HepG2 (cell line): ENCODE data around the gene SPACA6. TPM values are rescaled to one million over a fixed set of nuclear protein-coding genes. Genes with fewer than 3 reads are reported as not detected.

Source experiments
- ARNT ChIP-seq: fragments of 450-650 bp; IDR thresholded peaks from 2 replicates; pipeline ENCODE4 v1.6.1; 2017
- ISL2 ChIP-seq: sonication (generic); formaldehyde crosslinking; IDR thresholded peaks from 2 replicates; pipeline ENCODE4 v1.5.0; 2020; ENCODE audit warnings: missing genetic modification reagents
- JUNB ChIP-seq: sonication (generic); formaldehyde crosslinking; IDR thresholded peaks from 2 replicates; pipeline ENCODE4 v1.8.0; 2022; ENCODE audit warnings: missing genetic modification reagents, mild to moderate bottlenecking, borderline replicate concordance
- NCOA1 ChIP-seq: sonication (generic); formaldehyde crosslinking; IDR thresholded peaks from 2 replicates; pipeline ENCODE4 v1.9.0; 2021; ENCODE audit warnings: missing genetic modification reagents
- NR2F2 ChIP-seq: IDR thresholded peaks from 2 replicates; pipeline ENCODE4 v1.6.1; 2012; ENCODE audit warnings: low read depth, inconsistent platforms, borderline replicate concordance
- NR2F6 ChIP-seq, 2 experiments: IDR thresholded peaks; 2 replicates each; pipeline ENCODE4 v1.6.1; 2016; ENCODE audit warnings: antibody characterized with exemption in 1 of 2, mild to moderate bottlenecking in 1 of 2
- SOX6 ChIP-seq, 2 experiments: fragments of 450-650 bp in 1 of 2; sonication (generic) in 1 of 2; formaldehyde crosslinking in 1 of 2; IDR thresholded peaks; 2 replicates each; pipeline versions ENCODE4 v1.4.0 to v1.6.1; 2017 to 2020; ENCODE audit warnings: antibody characterized with exemption in 1 of 2, mild to moderate bottlenecking in 1 of 2, missing genetic modification reagents in 1 of 2
- ZNF260 ChIP-seq: sonication (generic); formaldehyde crosslinking; IDR thresholded peaks from 2 replicates; pipeline ENCODE4 v1.4.0; 2020; ENCODE audit warnings: missing genetic modification reagents, low read depth, mild to moderate bottlenecking, borderline replicate concordance
- ZNF292 ChIP-seq: sonication (generic); formaldehyde crosslinking; IDR thresholded peaks from 2 replicates; pipeline ENCODE4 v1.8.1; 2022; ENCODE audit warnings: mild to moderate bottlenecking, low read depth, missing genetic modification reagents, borderline replicate concordance
- ZNF570 ChIP-seq: sonication (generic); formaldehyde crosslinking; IDR thresholded peaks from 2 replicates; pipeline ENCODE4 v1.4.0; 2020; ENCODE audit warnings: mild to moderate bottlenecking, missing genetic modification reagents, borderline replicate concordance
- ZNF839 ChIP-seq: sonication (generic); formaldehyde crosslinking; IDR thresholded peaks from 2 replicates; pipeline ENCODE4 v1.4.0; 2020; ENCODE audit warnings: missing genetic modification reagents, mild to moderate bottlenecking, borderline replicate concordance
- polyA plus RNA-seq, 8 experiments: library from polyadenylated mRNA; depleted of rRNA in 3 of 8; stranded (reverse) in 7 of 8; unstranded in 1 of 8; fragments of >200 nt; fragmentation: Illumina TruSeq in 4 of 8; extraction: Trizol in 4 of 8; gene quantifications; 2 replicates each; pipeline versions ENCODE4 v1.2.1 to v1.2.3, GENCODE V29; 2011 to 2016; ENCODE audit warnings: low read depth in 4 of 8, missing spikeins in 1 of 8, mixed read lengths in 1 of 8; ENCODE audit not compliant: insufficient read depth in 1 of 8
- total RNA-seq, 5 experiments: library from RNA; depleted of rRNA; stranded (reverse); fragments of >200 nt; fragmentation: Illumina TruSeq; extraction: Trizol; gene quantifications; 2 replicates each; pipeline ENCODE4 v1.2.3, GENCODE V29; 2016; ENCODE audit warnings: low read depth in 1 of 5
- TF ChIP-seq, protein P1 (sequence below): sonication (generic); formaldehyde crosslinking; IDR thresholded peaks from 2 replicates; pipeline ENCODE4 v1.4.0; 2020; ENCODE audit warnings: missing genetic modification reagents
- TF ChIP-seq, protein P2 (sequence below): sonication (generic); formaldehyde crosslinking; IDR thresholded peaks from 2 replicates; pipeline ENCODE4 v1.8.0; 2022; ENCODE audit warnings: missing genetic modification reagents, mild to moderate bottlenecking, moderate library complexity, borderline replicate concordance
- TF ChIP-seq, protein P3 (sequence below): sonication (generic); formaldehyde crosslinking; conservative IDR thresholded peaks from 2 replicates; pipeline ENCODE4 v1.4.0; 2020; ENCODE audit warnings: mild to moderate bottlenecking, missing genetic modification reagents, moderate library complexity
- TF ChIP-seq, protein P4 (sequence below): sonication (generic); formaldehyde crosslinking; conservative IDR thresholded peaks from 2 replicates; pipeline ENCODE4 v1.8.0; 2022; ENCODE audit warnings: missing genetic modification reagents
- TF ChIP-seq, protein P5 (sequence below): sonication (generic); formaldehyde crosslinking; IDR thresholded peaks from 2 replicates; pipeline ENCODE4 v1.4.0; 2020; ENCODE audit warnings: missing genetic modification reagents

Gene SPACA6
- total and polyA plus RNA-seq, 2 of the 13 experiments (the other 11 are each of a cell fraction or from before 2014, with no cell fraction given): 1.4 to 2.2 TPM

DNA sequence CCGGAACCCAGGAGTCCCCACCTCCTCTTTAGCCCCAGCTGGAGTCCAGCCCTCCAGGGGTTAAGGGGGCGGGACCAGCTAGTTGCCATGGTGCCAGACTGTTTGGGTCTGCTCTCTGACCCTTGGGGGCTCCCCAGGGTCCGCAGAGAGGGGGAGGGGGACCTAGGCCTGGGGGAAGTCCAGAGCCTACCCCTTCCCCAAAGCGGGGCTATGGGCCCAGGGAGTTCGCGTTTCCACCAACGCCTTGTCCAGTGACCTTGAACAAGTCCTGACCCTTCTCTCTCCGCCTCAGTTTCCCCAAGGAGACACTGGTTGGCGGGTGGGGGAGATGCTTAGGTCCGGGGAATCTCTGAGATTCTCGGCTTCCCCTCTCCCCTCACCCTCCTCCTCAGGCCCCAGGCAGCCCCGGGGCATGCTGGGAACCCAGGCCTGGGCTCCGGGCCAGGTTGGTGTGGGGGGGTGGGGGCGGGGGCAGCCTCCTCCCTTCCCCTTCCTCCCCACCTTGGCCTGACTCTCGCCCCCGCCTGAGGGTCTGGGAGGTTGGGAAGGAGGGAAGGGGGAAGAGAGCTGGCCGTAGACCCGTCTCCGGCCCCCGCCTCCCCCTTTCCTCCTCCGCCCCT, 2.6 kb upstream of the SPACA6 start (continued):
- TF ChIP-seq, protein P1, sequence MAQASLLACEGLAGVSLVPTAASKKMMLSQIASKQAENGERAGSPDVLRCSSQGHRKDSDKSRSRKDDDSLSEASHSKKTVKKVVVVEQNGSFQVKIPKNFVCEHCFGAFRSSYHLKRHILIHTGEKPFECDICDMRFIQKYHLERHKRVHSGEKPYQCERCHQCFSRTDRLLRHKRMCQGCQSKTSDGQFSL (CRISPR knock-in tag): peak; percentile 32; the same call in 1 of the 2 replicates
- TF ChIP-seq, protein P2, sequence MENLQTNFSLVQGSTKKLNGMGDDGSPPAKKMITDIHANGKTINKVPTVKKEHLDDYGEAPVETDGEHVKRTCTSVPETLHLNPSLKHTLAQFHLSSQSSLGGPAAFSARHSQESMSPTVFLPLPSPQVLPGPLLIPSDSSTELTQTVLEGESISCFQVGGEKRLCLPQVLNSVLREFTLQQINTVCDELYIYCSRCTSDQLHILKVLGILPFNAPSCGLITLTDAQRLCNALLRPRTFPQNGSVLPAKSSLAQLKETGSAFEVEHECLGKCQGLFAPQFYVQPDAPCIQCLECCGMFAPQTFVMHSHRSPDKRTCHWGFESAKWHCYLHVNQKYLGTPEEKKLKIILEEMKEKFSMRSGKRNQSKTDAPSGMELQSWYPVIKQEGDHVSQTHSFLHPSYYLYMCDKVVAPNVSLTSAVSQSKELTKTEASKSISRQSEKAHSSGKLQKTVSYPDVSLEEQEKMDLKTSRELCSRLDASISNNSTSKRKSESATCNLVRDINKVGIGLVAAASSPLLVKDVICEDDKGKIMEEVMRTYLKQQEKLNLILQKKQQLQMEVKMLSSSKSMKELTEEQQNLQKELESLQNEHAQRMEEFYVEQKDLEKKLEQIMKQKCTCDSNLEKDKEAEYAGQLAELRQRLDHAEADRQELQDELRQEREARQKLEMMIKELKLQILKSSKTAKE (CRISPR knock-in tag): peak; percentile 67; the same call in 1 of the 2 replicates
- TF ChIP-seq NCOA1 (CRISPR knock-in tag) (no peak), ARNT (no peak), SOX6 (IDR thresholded peaks at IDR 0.05) (no peak), SOX6 (CRISPR knock-in tag; IDR thresholded peaks at IDR 0.05) (peak; percentile 29; the same call in 1 of the 2 replicates), ZNF839 (CRISPR knock-in tag) (no peak), ZNF570 (CRISPR knock-in tag) (no peak), ZNF260 (no peak), NR2F2 (0 out of 2 replicates have a peak, but pooled peaks have one; percentile 52), ZNF292 (CRISPR knock-in tag) (no peak), NR2F6 (IDR thresholded peaks at IDR 0.05) (peak; percentile 75), NR2F6 (CRISPR knock-in tag; IDR thresholded peaks at IDR 0.05) (0 out of 2 replicates have a peak, but pooled peaks have one; percentile 15), JUNB (no peak), ISL2 (CRISPR knock-in tag) (no peak)
- TF ChIP-seq, protein P3, sequence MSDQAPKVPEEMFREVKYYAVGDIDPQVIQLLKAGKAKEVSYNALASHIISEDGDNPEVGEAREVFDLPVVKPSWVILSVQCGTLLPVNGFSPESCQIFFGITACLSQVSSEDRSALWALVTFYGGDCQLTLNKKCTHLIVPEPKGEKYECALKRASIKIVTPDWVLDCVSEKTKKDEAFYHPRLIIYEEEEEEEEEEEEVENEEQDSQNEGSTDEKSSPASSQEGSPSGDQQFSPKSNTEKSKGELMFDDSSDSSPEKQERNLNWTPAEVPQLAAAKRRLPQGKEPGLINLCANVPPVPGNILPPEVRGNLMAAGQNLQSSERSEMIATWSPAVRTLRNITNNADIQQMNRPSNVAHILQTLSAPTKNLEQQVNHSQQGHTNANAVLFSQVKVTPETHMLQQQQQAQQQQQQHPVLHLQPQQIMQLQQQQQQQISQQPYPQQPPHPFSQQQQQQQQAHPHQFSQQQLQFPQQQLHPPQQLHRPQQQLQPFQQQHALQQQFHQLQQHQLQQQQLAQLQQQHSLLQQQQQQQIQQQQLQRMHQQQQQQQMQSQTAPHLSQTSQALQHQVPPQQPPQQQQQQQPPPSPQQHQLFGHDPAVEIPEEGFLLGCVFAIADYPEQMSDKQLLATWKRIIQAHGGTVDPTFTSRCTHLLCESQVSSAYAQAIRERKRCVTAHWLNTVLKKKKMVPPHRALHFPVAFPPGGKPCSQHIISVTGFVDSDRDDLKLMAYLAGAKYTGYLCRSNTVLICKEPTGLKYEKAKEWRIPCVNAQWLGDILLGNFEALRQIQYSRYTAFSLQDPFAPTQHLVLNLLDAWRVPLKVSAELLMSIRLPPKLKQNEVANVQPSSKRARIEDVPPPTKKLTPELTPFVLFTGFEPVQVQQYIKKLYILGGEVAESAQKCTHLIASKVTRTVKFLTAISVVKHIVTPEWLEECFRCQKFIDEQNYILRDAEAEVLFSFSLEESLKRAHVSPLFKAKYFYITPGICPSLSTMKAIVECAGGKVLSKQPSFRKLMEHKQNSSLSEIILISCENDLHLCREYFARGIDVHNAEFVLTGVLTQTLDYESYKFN: 0 out of 2 replicates have a peak, but pooled peaks have one; percentile 32
- TF ChIP-seq, protein P4, sequence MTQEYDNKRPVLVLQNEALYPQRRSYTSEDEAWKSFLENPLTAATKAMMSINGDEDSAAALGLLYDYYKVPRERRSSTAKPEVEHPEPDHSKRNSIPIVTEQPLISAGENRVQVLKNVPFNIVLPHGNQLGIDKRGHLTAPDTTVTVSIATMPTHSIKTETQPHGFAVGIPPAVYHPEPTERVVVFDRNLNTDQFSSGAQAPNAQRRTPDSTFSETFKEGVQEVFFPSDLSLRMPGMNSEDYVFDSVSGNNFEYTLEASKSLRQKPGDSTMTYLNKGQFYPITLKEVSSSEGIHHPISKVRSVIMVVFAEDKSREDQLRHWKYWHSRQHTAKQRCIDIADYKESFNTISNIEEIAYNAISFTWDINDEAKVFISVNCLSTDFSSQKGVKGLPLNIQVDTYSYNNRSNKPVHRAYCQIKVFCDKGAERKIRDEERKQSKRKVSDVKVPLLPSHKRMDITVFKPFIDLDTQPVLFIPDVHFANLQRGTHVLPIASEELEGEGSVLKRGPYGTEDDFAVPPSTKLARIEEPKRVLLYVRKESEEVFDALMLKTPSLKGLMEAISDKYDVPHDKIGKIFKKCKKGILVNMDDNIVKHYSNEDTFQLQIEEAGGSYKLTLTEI (CRISPR knock-in tag): no peak
- TF ChIP-seq, protein P5, sequence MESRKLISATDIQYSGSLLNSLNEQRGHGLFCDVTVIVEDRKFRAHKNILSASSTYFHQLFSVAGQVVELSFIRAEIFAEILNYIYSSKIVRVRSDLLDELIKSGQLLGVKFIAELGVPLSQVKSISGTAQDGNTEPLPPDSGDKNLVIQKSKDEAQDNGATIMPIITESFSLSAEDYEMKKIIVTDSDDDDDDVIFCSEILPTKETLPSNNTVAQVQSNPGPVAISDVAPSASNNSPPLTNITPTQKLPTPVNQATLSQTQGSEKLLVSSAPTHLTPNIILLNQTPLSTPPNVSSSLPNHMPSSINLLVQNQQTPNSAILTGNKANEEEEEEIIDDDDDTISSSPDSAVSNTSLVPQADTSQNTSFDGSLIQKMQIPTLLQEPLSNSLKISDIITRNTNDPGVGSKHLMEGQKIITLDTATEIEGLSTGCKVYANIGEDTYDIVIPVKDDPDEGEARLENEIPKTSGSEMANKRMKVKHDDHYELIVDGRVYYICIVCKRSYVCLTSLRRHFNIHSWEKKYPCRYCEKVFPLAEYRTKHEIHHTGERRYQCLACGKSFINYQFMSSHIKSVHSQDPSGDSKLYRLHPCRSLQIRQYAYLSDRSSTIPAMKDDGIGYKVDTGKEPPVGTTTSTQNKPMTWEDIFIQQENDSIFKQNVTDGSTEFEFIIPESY (CRISPR knock-in tag): no peak
